BJ (cell line): ENCODE measurements around the gene MREG. TPM values are rescaled to one million over a fixed set of nuclear protein-coding genes. Genes with fewer than 3 reads are reported as not detected.

Experiments
- CTCF ChIA-PET: fragments of 350-600 bp; formaldehyde crosslinking; extraction: SDS; loops from one replicate; lab custom pipeline; 2021; ENCODE audit warnings: antibody characterized with exemption, inconsistent platforms; lab: Yijun Ruan, JAX
- POLR2A ChIA-PET: fragments of 300-600 bp; sonication (Branson Sonifier 250); formaldehyde crosslinking; extraction: SDS; loops from one replicate; lab custom pipeline; 2021; ENCODE audit warnings: antibody characterized with exemption; lab: Charles Lee
- DNase-seq: peaks from one replicate; pipeline ENCODE4 v3.0.0-alpha.2; 2011; ENCODE audit warnings: low read depth
- H3K27me3 ChIP-seq: 2 replicates; pipeline ENCODE4 v1.6.0; 2011; ENCODE audit warnings: low read length; ENCODE audit not compliant: control insufficient read depth, insufficient read depth
- H3K36me3 ChIP-seq: 2 replicates; pipeline ENCODE4 v1.5.1; 2011; ENCODE audit warnings: low read length; ENCODE audit not compliant: control insufficient read depth, insufficient read depth
- H3K4me3 ChIP-seq: 2 replicates; pipeline ENCODE4 v1.5.1; 2011; ENCODE audit warnings: low read depth, mild to moderate bottlenecking, control low read depth, low read length
- polyA plus RNA-seq: library from polyadenylated mRNA; depleted of rRNA; stranded (reverse); fragments of >200 nt; gene quantifications from 2 replicates; pipeline ENCODE4 v1.2.3, GENCODE V29; 2011
- TF ChIP-seq, protein P1 (sequence below): IDR thresholded peaks from 2 replicates; pipeline ENCODE4 v1.5.1; 2011; ENCODE audit warnings: low read depth, mild to moderate bottlenecking, control low read depth, inconsistent platforms, low read length, moderate library complexity; ENCODE audit not compliant: insufficient read depth

The MREG gene
- polyA plus RNA-seq, 1 experiment = 1.1 TPM

DNA sequence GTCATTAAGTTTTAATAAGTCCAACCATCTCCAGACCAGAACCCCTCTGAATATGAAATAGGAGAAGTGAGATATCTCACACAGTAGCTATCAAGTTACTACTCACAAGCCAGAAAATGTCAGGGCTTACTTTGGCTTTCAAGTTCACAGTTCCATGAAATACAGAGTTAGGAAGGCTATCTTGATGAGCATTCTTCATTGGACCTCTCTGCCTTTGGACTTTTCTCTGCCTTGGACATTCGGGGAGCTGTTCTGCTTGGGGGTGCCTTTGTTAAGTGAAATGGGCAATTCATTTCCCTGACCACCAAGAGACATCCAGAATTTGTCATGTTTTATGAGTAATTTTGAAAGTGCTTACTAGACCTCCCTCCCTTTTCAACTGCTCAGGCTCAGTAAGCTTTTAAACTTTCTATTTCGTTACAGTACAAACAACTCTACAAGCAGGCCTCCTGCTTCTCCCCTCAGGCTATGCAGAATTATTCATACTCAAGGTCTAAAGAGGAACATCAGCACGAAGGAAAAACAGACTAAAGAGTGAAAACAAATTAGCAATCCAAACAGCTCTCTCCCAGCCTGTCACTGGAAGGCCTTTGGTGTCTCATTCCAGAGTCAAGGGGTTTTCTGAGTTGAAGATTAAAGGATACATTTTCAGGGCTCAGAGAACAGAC lies 95.3 kb downstream of the MREG start:
- ChIA-PET CTCF (interaction anchor here (0.9 to 1.6 kb wide), 6 partner anchors 10 to 521 kb away, joined by 3 to 8 read pairs (median 3); no protein-coding TSS in a partner anchor), POLR2A (no interaction called here)
- no peaks in the 10 kb centered on the region for H3K27me3 ChIP-seq
- DNase-seq = peak; percentile 65
- H3K36me3 ChIP-seq = no peaks in the 10 kb centered on the region
- no peak overlapping the region for H3K4me3 ChIP-seq
- TF ChIP-seq, protein P1, sequence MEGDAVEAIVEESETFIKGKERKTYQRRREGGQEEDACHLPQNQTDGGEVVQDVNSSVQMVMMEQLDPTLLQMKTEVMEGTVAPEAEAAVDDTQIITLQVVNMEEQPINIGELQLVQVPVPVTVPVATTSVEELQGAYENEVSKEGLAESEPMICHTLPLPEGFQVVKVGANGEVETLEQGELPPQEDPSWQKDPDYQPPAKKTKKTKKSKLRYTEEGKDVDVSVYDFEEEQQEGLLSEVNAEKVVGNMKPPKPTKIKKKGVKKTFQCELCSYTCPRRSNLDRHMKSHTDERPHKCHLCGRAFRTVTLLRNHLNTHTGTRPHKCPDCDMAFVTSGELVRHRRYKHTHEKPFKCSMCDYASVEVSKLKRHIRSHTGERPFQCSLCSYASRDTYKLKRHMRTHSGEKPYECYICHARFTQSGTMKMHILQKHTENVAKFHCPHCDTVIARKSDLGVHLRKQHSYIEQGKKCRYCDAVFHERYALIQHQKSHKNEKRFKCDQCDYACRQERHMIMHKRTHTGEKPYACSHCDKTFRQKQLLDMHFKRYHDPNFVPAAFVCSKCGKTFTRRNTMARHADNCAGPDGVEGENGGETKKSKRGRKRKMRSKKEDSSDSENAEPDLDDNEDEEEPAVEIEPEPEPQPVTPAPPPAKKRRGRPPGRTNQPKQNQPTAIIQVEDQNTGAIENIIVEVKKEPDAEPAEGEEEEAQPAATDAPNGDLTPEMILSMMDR = no peak

DNA sequence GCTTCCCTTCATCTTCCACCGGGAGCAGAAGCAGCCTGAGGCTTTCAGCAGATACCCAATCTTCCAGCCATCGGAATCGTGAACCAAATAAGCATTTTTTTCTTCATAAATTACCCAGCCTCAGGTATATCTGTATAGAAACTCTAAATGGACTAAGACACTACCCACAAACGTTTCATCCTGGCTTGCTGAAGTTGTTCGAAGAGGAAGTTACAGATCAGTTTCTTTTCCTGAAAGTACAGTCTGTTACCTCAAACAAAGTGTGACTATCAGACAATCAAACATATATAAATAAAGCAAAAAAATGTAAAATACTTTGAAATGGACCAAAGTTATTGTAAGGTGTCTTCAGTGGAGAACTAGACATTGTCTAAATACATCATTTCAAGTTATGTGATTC lies 97.9 kb downstream of the MREG start:
- DNase-seq = no peak
- CTCF ChIA-PET = interaction anchor here (0.8 to 1.0 kb wide), 2 partner anchors 140 to 646 kb away, joined by 4 to 5 read pairs; no protein-coding TSS in a partner anchor
- Histone ChIP-seq H3K36me3 (no peaks in the 10 kb centered on the region), H3K27me3 (no peaks in the 10 kb centered on the region), H3K4me3 (no peak overlapping the region)
- TF ChIP-seq, protein P1 = no peak
- POLR2A ChIA-PET = no interaction called here

DNA sequence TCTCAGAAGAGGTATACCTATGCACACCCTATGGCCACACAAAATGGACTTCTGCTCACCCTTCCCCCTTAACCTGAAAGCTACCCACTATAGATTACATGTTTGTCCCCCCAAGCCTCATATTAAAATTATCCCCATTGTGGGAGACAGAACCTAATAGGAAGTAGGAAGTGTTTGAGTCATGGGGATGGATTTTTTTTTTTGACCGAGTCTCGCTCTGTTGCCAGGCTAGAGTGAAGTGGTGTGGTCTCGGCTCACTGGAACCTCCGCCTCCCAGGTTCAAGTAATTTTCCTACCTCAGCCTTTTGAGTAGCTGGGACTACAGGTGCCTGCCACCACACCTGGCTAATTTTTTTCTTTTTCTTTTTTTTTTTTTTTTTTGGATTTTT lies 98.6 kb downstream of the MREG start:
- DNase-seq = no peak
- no peak overlapping the region for H3K4me3 ChIP-seq
- CTCF ChIA-PET = interaction anchor here (0.6 to 1.2 kb wide), 6 partner anchors 16 to 1838 kb away, joined by 3 to 5 read pairs (median 4); no protein-coding TSS in a partner anchor
- TF ChIP-seq, protein P1 = no peak
- no peaks in the 10 kb centered on the region for H3K27me3 ChIP-seq
- H3K36me3 ChIP-seq = no peaks in the 10 kb centered on the region
- POLR2A ChIA-PET = no interaction called here

DNA sequence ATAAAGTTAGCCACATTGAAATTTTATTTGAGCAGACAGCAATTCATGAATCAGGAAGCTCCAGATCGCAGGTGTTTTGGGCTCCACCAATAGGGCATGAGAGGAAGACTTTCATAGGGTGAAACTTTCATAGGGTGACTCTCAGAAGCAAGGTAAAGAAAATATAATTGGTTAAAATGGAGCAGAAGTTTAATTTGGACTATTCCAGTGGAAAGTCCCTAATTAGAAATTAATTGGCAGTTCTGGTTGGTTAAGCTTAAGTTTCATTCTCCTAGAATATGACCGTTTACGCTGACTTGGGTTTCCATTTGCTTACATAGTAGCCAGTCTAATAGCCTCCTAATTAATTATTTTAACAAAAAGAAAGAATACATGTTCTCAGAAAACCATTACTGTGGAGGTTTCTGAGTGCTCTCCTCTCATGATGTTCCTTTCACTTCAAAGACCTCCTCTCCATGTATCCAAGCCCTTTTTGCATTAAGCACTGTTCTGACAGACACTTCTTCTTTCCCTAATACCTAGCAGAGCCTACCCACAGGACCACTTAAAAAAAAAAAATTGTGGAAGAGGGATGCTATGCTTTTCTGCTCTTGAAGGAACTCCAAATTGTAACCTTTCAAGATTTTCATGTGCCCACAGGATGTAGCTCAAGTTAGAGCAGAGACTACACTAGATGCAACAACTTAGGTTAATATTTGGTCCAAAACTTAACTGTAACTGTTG lies 99.1 kb downstream of the MREG start:
- no peaks in the 10 kb centered on the region for H3K27me3 ChIP-seq
- TF ChIP-seq, protein P1 = no peak
- ChIA-PET POLR2A (no interaction called here), CTCF (interaction anchor here (0.6 to 1.2 kb wide), 6 partner anchors 14 to 1838 kb away, joined by 3 to 5 read pairs (median 4); no protein-coding TSS in a partner anchor)
- no peaks in the 10 kb centered on the region for H3K36me3 ChIP-seq
- no peak overlapping the region for H3K4me3 ChIP-seq
- no peak for DNase-seq

DNA sequence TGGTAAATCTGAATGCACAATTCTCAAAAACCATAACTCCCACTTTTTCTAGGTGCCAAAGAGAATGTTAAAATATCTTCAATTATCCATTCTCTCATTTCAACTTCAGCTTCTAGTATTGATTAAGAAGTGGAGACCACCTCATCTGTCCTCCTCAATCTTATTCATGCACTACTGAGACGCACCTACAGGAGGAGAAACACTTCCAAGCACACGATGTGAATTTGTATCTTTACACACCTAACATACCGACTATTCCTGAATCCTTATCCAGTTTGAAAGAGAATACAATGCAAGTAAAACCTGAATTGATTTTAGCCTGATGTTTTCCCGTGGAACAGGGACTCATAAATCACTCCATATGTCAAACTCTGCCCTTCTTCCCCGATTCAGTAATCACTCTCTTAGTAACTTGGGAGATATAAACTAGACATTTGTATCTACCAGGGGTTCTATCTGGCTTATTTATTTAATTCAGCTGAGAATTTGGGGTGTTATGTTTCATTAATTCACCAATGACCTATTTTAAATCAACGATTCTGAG lies 101.0 kb downstream of the MREG start:
- CTCF ChIA-PET = interaction anchor here (1.4 kb wide), 1 partner anchor 82 kb away, joined by 4 read pairs; no protein-coding TSS in a partner anchor
- POLR2A ChIA-PET = no interaction called here
- DNase-seq = no peak
- TF ChIP-seq, protein P1 = peak; percentile 11; the same call in 1 of the 2 replicates
- no peak overlapping the region for H3K4me3 ChIP-seq
- H3K36me3 ChIP-seq = no peaks in the 10 kb centered on the region
- no peaks in the 10 kb centered on the region for H3K27me3 ChIP-seq
